K562 (cell line): ENCODE results near the gene UQCC5. TPM values are rescaled to one million over a fixed set of nuclear protein-coding genes. Genes with fewer than 3 reads are reported as not detected.

Experiments
- ARID3B ChIP-seq: fragments of 250-450 bp; sonication (Bioruptor Pico); IDR thresholded peaks from 2 replicates; pipeline ENCODE4 v1.4.0; 2020; ENCODE audit warnings: borderline replicate concordance
- CBX5 ChIP-seq: IDR thresholded peaks from 2 replicates; pipeline ENCODE4 v1.6.1; 2014; ENCODE audit warnings: low read depth, borderline replicate concordance
- CCAR2 ChIP-seq: fragments of 200-400 bp; formaldehyde crosslinking; IDR thresholded peaks from 2 replicates; pipeline ENCODE4 v1.6.1; 2017; ENCODE audit warnings: mild to moderate bottlenecking, low read depth, low read length
- CHD2 ChIP-seq: IDR thresholded peaks from 2 replicates; pipeline ENCODE4 v1.6.1; 2011; ENCODE audit warnings: low read depth, low read length
- DLX4 ChIP-seq: fragments of 250-450 bp; sonication (Bioruptor Pico); IDR thresholded peaks from 2 replicates; pipeline ENCODE4 v1.6.1; 2021; ENCODE audit warnings: mild to moderate bottlenecking
- HINFP ChIP-seq: fragments of 450-650 bp; conservative IDR thresholded peaks from 2 replicates; pipeline ENCODE4 v1.6.1; 2016; ENCODE audit warnings: missing genetic modification characterization, low read depth, mild to moderate bottlenecking, control low read depth, missing compliant biosample characterization
- HLTF ChIP-seq: fragments of 450-650 bp; IDR thresholded peaks from 2 replicates; pipeline ENCODE4 v1.6.1; 2016
- HMBOX1 ChIP-seq: sonication (generic); IDR thresholded peaks from 2 replicates; pipeline ENCODE4 v1.6.1; 2016
- HNRNPLL ChIP-seq: fragments of 200-400 bp; formaldehyde crosslinking; IDR thresholded peaks from 2 replicates; pipeline ENCODE4 v1.6.1; 2017; ENCODE audit warnings: low read length, low read depth, mild to moderate bottlenecking; ENCODE audit not compliant: poor library complexity, severe bottlenecking
- KLF1 ChIP-seq: fragments of 450-650 bp; IDR thresholded peaks from 2 replicates; pipeline ENCODE4 v1.6.1; 2016; ENCODE audit warnings: missing genetic modification characterization, missing compliant biosample characterization
- LARP7 ChIP-seq: fragments of 450-650 bp; IDR thresholded peaks from 2 replicates; pipeline ENCODE4 v1.6.1; 2016
- MIER1 ChIP-seq: fragments of 450-650 bp; IDR thresholded peaks from 2 replicates; pipeline ENCODE4 v1.6.1; 2016; ENCODE audit warnings: antibody characterized with exemption, mild to moderate bottlenecking, low read depth
- NR2C2 ChIP-seq, 2 experiments: fragments of 200-800 bp in 1 of 2; sonication (Bioruptor generic) in 1 of 2; sonication (generic) in 1 of 2; formaldehyde crosslinking in 1 of 2; IDR thresholded peaks; 2 replicates each; pipeline versions ENCODE4 v1.6.1 to v1.8.0; 2016 to 2022; ENCODE audit warnings: mild to moderate bottlenecking in 1 of 2, missing compliant biosample characterization in 1 of 2, missing genetic modification characterization in 1 of 2, missing genetic modification reagents in 1 of 2
- PCBP1 ChIP-seq: fragments of 200-400 bp; formaldehyde crosslinking; IDR thresholded peaks from 2 replicates; pipeline ENCODE4 v1.6.1; 2018; ENCODE audit warnings: mild to moderate bottlenecking, low read depth, low read length; ENCODE audit not compliant: poor library complexity, severe bottlenecking
- SLC30A9 ChIP-seq: fragments of 250-450 bp; sonication (Bioruptor Pico); IDR thresholded peaks from 2 replicates; pipeline ENCODE4 v1.8.0; 2022; ENCODE audit warnings: mild to moderate bottlenecking, moderate library complexity
- SMAD4 ChIP-seq: fragments of 250-450 bp; sonication (Bioruptor Pico); conservative IDR thresholded peaks from 2 replicates; pipeline ENCODE4 v1.8.0; 2021; ENCODE audit warnings: inconsistent platforms, mild to moderate bottlenecking, moderate library complexity
- SMARCA4 ChIP-seq: fragments of 450-650 bp; IDR thresholded peaks from 2 replicates; pipeline ENCODE4 v1.6.1; 2016
- TCF7 ChIP-seq: sonication (generic); IDR thresholded peaks from 2 replicates; pipeline ENCODE4 v1.6.1; 2016; ENCODE audit warnings: antibody characterized with exemption, borderline replicate concordance
- TEAD1 ChIP-seq, 2 experiments: fragments of 450-650 bp in 1 of 2; sonication (generic) in 1 of 2; formaldehyde crosslinking; IDR thresholded peaks; 2 replicates each; pipeline versions ENCODE4 v1.4.0 to v1.8.0; 2020 to 2022; ENCODE audit warnings: mild to moderate bottlenecking in 2 of 2, missing genetic modification reagents in 1 of 2
- THAP7 ChIP-seq: fragments of 250-450 bp; sonication (Bioruptor Pico); IDR thresholded peaks from 2 replicates; pipeline ENCODE4 v1.5.0; 2021
- ZFP30 ChIP-seq: fragments of 250-450 bp; sonication (Bioruptor Pico); IDR thresholded peaks from 2 replicates; pipeline ENCODE4 v1.8.0; 2022; ENCODE audit warnings: moderate library complexity, mild to moderate bottlenecking, inconsistent platforms, borderline replicate concordance
- ZNF507 ChIP-seq: conservative IDR thresholded peaks from 2 replicates; pipeline ENCODE4 v1.6.1; 2017; ENCODE audit warnings: missing genetic modification characterization, missing compliant biosample characterization
- ZNF79 ChIP-seq: fragments of 250-450 bp; sonication (Bioruptor Pico); IDR thresholded peaks from 2 replicates; pipeline ENCODE4 v1.4.0; 2020; ENCODE audit warnings: low read depth, mild to moderate bottlenecking, moderate library complexity
- polyA plus RNA-seq, 8 experiments: library from polyadenylated mRNA; depleted of rRNA in 4 of 8; stranded (reverse) in 5 of 8; unstranded in 3 of 8; fragments of >200 nt; fragmentation: Nextera tagmentation in 2 of 8; fragmentation: Illumina TruSeq in 1 of 8; extraction: Ambion mirVana in 2 of 8; extraction: Trizol in 1 of 8; gene quantifications; 2 replicates each; pipeline versions ENCODE4 v1.2.1 to v1.2.3, GENCODE V29; 2011 to 2014; ENCODE audit warnings: inconsistent platforms in 1 of 8, missing spikeins in 1 of 8
- total RNA-seq, 7 experiments: library from RNA; depleted of rRNA in 6 of 7; stranded (reverse); fragments of >200 nt in 6 of 7; fragmentation: Illumina TruSeq in 2 of 7; extraction: Trizol in 2 of 7; gene quantifications; 2 replicates each; pipeline versions ENCODE4 v1.2.1 to v1.2.3, GENCODE V29; 2011 to 2021; ENCODE audit warnings: low replicate concordance in 1 of 7

UQCC5 gene
- total and polyA plus RNA-seq, 9 of the 15 experiments (the other 6 are each of a cell fraction or from before 2014, with no cell fraction given) = 10.2 to 55.4 (median 33.8) TPM

- TF ChIP-seq DLX4 (CRISPR knock-in tag) (no peak), SMAD4 (CRISPR knock-in tag) (no peak), HNRNPLL (no peak), CHD2 (no peak), MIER1 (no peak), SMARCA4 (0 out of 2 replicates have a peak, but pooled peaks have one; percentile 9), NR2C2 (CRISPR knock-in tag; IDR thresholded peaks at IDR 0.05) (no peak), NR2C2 (tag; IDR thresholded peaks at IDR 0.05) (no peak), ZNF507 (no peak), TCF7 (no peak), HMBOX1 (no peak), LARP7 (no peak), ARID3B (no peak), CBX5 (no peak), HINFP (tag) (peak; percentile 96), TEAD1 (CRISPR knock-in tag; IDR thresholded peaks at IDR 0.05) (no peak), KLF1 (tag) (no peak), ZNF79 (CRISPR knock-in tag) (no peak), ZFP30 (CRISPR knock-in tag) (no peak), PCBP1 (no peak), SLC30A9 (CRISPR knock-in tag) (no peak), CCAR2 (no peak), THAP7 (CRISPR knock-in tag) (no peak), HLTF (no peak)
Observed at GRCh38 chr3:52532838-52533622, 3.4 kb upstream of the UQCC5 start (continued).
